SU-DHL-6 (cell line): ENCODE results near the gene SEC16A.

Experiments used
- CTCF ChIP-seq: fragments of 200-600 bp; sonication (generic); IDR thresholded peaks from one replicate; pipeline ENCODE4 v1.5.1; 2017; ENCODE audit warnings: antibody characterized with exemption, mild to moderate bottlenecking, low read length, moderate library complexity; ENCODE audit not compliant: insufficient read depth, poor library complexity, severe bottlenecking
- EZH2phosphoT487 ChIP-seq: fragments of 200-600 bp; sonication (generic), shearing (Covaris generic); conservative IDR thresholded peaks from 2 replicates; pipeline ENCODE4 v1.6.1; 2018; ENCODE audit warnings: mild to moderate bottlenecking, antibody characterized with exemption, low read length, moderate library complexity, mixed read lengths

DNA sequence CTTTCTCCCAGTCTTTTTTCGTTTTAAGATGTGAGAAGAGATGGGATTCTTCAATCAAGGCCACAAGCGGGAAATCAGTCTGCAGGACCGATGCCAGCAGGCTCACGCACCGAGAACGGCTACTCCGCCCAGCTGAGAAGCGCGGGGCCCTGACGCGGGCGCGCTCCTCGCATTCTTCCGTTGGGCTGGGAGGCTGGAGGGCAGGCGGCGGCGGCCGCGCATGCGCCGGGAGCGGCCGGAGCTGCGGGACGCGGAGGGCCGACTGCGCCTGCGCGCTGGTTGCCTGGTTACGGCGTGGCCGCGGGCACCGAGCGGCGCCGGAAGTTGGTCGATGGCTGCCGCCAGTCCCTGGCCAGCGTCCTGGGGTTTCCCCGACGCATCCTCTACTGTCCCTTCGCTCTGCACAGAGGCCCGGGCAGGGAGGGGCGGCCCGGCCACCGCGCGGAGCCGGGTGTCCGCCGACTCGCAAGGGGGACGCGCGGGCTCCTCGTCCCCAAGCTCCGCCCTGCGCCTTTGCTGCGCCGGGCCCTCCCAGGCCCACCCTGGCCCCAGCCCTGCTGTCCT lies 831 bp upstream of the SEC16A start:
- TF ChIP-seq CTCF = no peak
- TF ChIP-seq EZH2phosphoT487 = no peak
